ENCODE measurements around the gene SIL1. TPM values are rescaled to one million over a fixed set of nuclear protein-coding genes. Genes with fewer than 3 reads are reported as not detected.

The SIL1 gene
- polyA plus RNA-seq, 3 donors: 25.4 to 35.1 (median 27.9) TPM

DNA sequence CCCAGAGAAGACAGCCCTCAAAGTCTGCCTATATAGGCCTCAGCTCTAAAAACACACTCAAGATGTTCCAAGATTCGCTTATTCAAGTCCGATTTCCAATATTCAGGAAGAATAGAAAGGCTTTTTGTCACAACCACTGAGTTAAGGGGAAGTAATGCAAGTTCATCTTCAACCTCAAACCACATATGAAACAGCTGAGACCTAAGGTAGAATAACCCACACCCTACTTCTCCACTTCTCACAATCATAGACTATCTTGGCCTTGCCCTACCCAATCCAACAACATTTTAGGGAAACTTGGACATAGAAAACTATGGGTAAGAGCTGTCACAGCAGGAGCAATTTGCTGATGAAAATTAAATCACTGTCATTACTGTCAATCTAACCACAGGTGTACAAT is 171.0 kb downstream of the SIL1 start:
- no peak overlapping the region for H3K27ac ChIP-seq (ENCODE audit: low read depth in 1 of 2, low read length in 2 of 2)
- H3K4me2 ChIP-seq (replicated peaks; ENCODE audit: extremely low read depth, low read length, poor library complexity, severe bottlenecking): no peak overlapping the region
- peaks cover 27% of the 10 kb centered on the region for H3K4me1 Mint-ChIP-seq
- WGBS (ENCODE audit: insufficient coverage): no CpG with 5 or more reads among the region's 2 CpGs
- H3K9me3 Mint-ChIP-seq: peaks cover 0 to under 1% (median 0%) of the 10 kb centered on the region in 7 donors
- no peaks in the 10 kb centered on the region for H3K79me2 ChIP-seq (ENCODE audit: insufficient read depth, low read length)
- H3K27me3 Mint-ChIP-seq (ENCODE audit: low read depth in 3 of 3): peaks cover 0 to 2% (median 0%) of the 10 kb centered on the region in 3 donors
- H2AFZ ChIP-seq (ENCODE audit: insufficient read depth, low read depth, low read length, poor library complexity, severe bottlenecking): no peak overlapping the region
- no peak overlapping the region for H3K4me3 Mint-ChIP-seq
- peaks cover 15 to 25% of the 10 kb centered on the region in 2 donors for H3K4me1 ChIP-seq (ENCODE audit: control insufficient read depth in 1 of 2, insufficient read depth in 2 of 2, low read length in 2 of 2)
- H3K36me3 Mint-ChIP-seq: peaks cover 32 to 43% of the 10 kb centered on the region in 2 donors
- H3K36me3 ChIP-seq (replicated peaks in 1 of 2; ENCODE audit: control insufficient read depth in 1 of 2, insufficient read depth in 2 of 2, low read length in 2 of 2): peaks cover 17 to 43% of the 10 kb centered on the region in 2 donors
- no peaks in the 10 kb centered on the region for H3K9me3 ChIP-seq (replicated peaks in 1 of 2; ENCODE audit: control insufficient read depth in 1 of 2, insufficient read depth in 1 of 2, low read length in 2 of 2)
- H3K9ac ChIP-seq (ENCODE audit: insufficient read depth, low read length, poor library complexity, severe bottlenecking): no peak overlapping the region
- no peak overlapping the region for H3K27ac Mint-ChIP-seq
- no peak for DNase-seq
- TF ChIP-seq, protein P1, sequence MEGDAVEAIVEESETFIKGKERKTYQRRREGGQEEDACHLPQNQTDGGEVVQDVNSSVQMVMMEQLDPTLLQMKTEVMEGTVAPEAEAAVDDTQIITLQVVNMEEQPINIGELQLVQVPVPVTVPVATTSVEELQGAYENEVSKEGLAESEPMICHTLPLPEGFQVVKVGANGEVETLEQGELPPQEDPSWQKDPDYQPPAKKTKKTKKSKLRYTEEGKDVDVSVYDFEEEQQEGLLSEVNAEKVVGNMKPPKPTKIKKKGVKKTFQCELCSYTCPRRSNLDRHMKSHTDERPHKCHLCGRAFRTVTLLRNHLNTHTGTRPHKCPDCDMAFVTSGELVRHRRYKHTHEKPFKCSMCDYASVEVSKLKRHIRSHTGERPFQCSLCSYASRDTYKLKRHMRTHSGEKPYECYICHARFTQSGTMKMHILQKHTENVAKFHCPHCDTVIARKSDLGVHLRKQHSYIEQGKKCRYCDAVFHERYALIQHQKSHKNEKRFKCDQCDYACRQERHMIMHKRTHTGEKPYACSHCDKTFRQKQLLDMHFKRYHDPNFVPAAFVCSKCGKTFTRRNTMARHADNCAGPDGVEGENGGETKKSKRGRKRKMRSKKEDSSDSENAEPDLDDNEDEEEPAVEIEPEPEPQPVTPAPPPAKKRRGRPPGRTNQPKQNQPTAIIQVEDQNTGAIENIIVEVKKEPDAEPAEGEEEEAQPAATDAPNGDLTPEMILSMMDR (IDR thresholded peaks at IDR 0.05): no peak
- H3K4me3 ChIP-seq (replicated peaks in 1 of 3; ENCODE audit: low read depth in 2 of 3, low read length in 3 of 3): no peak overlapping the region
- no peaks in the 10 kb centered on the region for H4K20me1 ChIP-seq (ENCODE audit: insufficient read depth, low read length)
- intact Hi-C loops (cut with micrococcal nuclease): no loop called here
- no peaks in the 10 kb centered on the region for H3K27me3 ChIP-seq (ENCODE audit: control insufficient read depth in 2 of 2, insufficient read depth in 2 of 2, low read length in 2 of 2)

DNA sequence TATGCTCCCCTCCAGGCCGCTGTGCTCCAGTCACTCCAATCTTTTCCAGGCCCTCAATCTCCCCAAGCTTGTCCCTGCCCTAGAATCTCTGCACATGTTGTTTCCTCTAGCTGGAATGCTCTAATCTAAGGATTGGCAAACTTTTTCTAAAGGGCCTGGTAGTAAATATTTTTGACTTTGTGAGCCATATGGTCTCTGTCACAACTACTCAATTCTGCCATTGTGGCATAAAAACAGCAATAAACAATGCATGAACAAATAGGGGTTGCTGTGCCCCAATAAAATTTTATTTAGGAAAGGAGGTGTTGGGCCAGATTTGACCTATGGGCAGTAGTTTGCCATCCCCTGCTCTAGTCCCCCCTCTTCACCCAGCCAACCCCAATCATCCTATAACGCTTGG is 172.5 kb downstream of the SIL1 start:
- TF ChIP-seq, protein P1 (IDR thresholded peaks at IDR 0.05): no peak
- Histone ChIP-seq H2AFZ (ENCODE audit: insufficient read depth, low read depth, low read length, poor library complexity, severe bottlenecking) (no peak overlapping the region), H3K4me1 (ENCODE audit: control insufficient read depth in 1 of 2, insufficient read depth in 2 of 2, low read length in 2 of 2) (peaks cover 15 to 25% of the 10 kb centered on the region in 2 donors), H3K4me2 (replicated peaks; ENCODE audit: extremely low read depth, low read length, poor library complexity, severe bottlenecking) (no peak overlapping the region), H3K79me2 (ENCODE audit: insufficient read depth, low read length) (no peaks in the 10 kb centered on the region), H3K9me3 (replicated peaks in 1 of 2; ENCODE audit: control insufficient read depth in 1 of 2, insufficient read depth in 1 of 2, low read length in 2 of 2) (no peaks in the 10 kb centered on the region), H3K9ac (ENCODE audit: insufficient read depth, low read length, poor library complexity, severe bottlenecking) (no peak overlapping the region), H3K27ac (ENCODE audit: low read depth in 1 of 2, low read length in 2 of 2) (no peak overlapping the region), H3K27me3 (ENCODE audit: control insufficient read depth in 2 of 2, insufficient read depth in 2 of 2, low read length in 2 of 2) (no peaks in the 10 kb centered on the region), H4K20me1 (ENCODE audit: insufficient read depth, low read length) (no peaks in the 10 kb centered on the region), H3K36me3 (replicated peaks in 1 of 2; ENCODE audit: control insufficient read depth in 1 of 2, insufficient read depth in 2 of 2, low read length in 2 of 2) (peaks cover 17 to 54% of the 10 kb centered on the region in 2 donors), H3K4me3 (replicated peaks in 1 of 3; ENCODE audit: low read depth in 2 of 3, low read length in 3 of 3) (no peak overlapping the region)
- H3K36me3 Mint-ChIP-seq: peaks cover 40 to 51% of the 10 kb centered on the region in 2 donors
- no peak overlapping the region for H3K4me3 Mint-ChIP-seq
- no peak for DNase-seq
- no CpG with 5 or more reads among the region's 2 CpGs for WGBS (ENCODE audit: insufficient coverage)
- H3K27ac Mint-ChIP-seq: no peak overlapping the region
- peaks cover 0 to 2% (median 0%) of the 10 kb centered on the region in 3 donors for H3K27me3 Mint-ChIP-seq (ENCODE audit: low read depth in 3 of 3)
- intact Hi-C loops (cut with micrococcal nuclease): no loop called here
- H3K9me3 Mint-ChIP-seq: no peaks in the 10 kb centered on the region
- H3K4me1 Mint-ChIP-seq: peaks cover 27% of the 10 kb centered on the region

Data from CD14-positive monocyte (primary cell).